ENCODE measurements around the gene RNF220.

RNF220 gene

GRCh38 chr1:44409757-44410156 is 4.7 kb downstream of the RNF220 start:
- no peaks in the 10 kb centered on the region for H3K36me3 ChIP-seq (ENCODE audit: control insufficient read depth, insufficient read depth, low read length)
- peaks cover 35% of the 10 kb centered on the region for H3K4me1 ChIP-seq (ENCODE audit: control insufficient read depth, insufficient read depth, low read length)
- H3K9me3 ChIP-seq (ENCODE audit: control insufficient read depth, low read length) = no peaks in the 10 kb centered on the region
- H3K4me3 ChIP-seq (ENCODE audit: low read length) = no peak overlapping the region
- peaks cover 98% of the 10 kb centered on the region for H3K27me3 ChIP-seq (ENCODE audit: control insufficient read depth, insufficient read depth, low read length)
- no peak overlapping the region for H3K9ac ChIP-seq (ENCODE audit: low read length)

- Histone ChIP-seq H3K9me3 (ENCODE audit: control insufficient read depth, low read length) (no peaks in the 10 kb centered on the region), H3K4me1 (ENCODE audit: control insufficient read depth, insufficient read depth, low read length) (peaks cover 18% of the 10 kb centered on the region), H3K4me3 (ENCODE audit: low read length) (no peak overlapping the region), H3K36me3 (ENCODE audit: control insufficient read depth, insufficient read depth, low read length) (no peaks in the 10 kb centered on the region), H3K9ac (ENCODE audit: low read length) (no peak overlapping the region), H3K27me3 (ENCODE audit: control insufficient read depth, insufficient read depth, low read length) (peaks cover 97% of the 10 kb centered on the region)
Observed at GRCh38 chr1:44411861-44412260, 6.8 kb downstream of the RNF220 start.

GRCh38 chr1:44412601-44413000 is 7.5 kb downstream of the RNF220 start:
- H3K4me3 ChIP-seq (ENCODE audit: low read length) = no peak overlapping the region
- H3K27me3 ChIP-seq (ENCODE audit: control insufficient read depth, insufficient read depth, low read length) = peaks cover 97% of the 10 kb centered on the region
- no peaks in the 10 kb centered on the region for H3K36me3 ChIP-seq (ENCODE audit: control insufficient read depth, insufficient read depth, low read length)
- peaks cover 11% of the 10 kb centered on the region for H3K4me1 ChIP-seq (ENCODE audit: control insufficient read depth, insufficient read depth, low read length)
- H3K9me3 ChIP-seq (ENCODE audit: control insufficient read depth, low read length) = no peaks in the 10 kb centered on the region
- H3K9ac ChIP-seq (ENCODE audit: low read length) = no peak overlapping the region

DNA sequence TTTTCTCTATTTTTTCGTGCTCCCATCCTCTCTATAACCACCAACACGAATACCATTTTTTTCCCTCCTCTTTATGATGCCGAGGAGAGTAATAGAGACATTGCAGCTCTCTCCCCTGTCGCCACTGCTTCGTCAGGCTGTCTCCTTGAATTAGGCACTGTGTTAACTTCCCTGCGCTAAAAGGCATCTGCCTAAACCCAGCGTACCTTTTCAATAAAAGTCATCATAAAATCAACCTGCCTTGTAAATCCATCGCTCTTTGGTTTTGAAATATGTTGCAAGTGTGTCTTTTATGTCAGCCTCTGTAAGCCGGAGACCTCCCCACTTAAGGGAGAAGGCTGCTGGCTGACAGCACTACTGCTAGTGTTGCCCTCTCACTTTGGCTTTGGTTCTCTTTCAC is 8.7 kb downstream of the RNF220 start:
- Histone ChIP-seq H3K36me3 (ENCODE audit: control insufficient read depth, insufficient read depth, low read length) (no peaks in the 10 kb centered on the region), H3K9ac (ENCODE audit: low read length) (no peak overlapping the region), H3K9me3 (ENCODE audit: control insufficient read depth, low read length) (no peaks in the 10 kb centered on the region), H3K4me3 (ENCODE audit: low read length) (no peak overlapping the region), H3K4me1 (ENCODE audit: control insufficient read depth, insufficient read depth, low read length) (peaks cover 8% of the 10 kb centered on the region), H3K27me3 (ENCODE audit: control insufficient read depth, insufficient read depth, low read length) (peaks cover 95% of the 10 kb centered on the region)

GRCh38 chr1:44415013-44415412 is 10.0 kb downstream of the RNF220 start:
- no peak overlapping the region for H3K4me3 ChIP-seq (ENCODE audit: low read length)
- peaks cover 6% of the 10 kb centered on the region for H3K4me1 ChIP-seq (ENCODE audit: control insufficient read depth, insufficient read depth, low read length)
- peaks cover 95% of the 10 kb centered on the region for H3K27me3 ChIP-seq (ENCODE audit: control insufficient read depth, insufficient read depth, low read length)
- no peak overlapping the region for H3K9ac ChIP-seq (ENCODE audit: low read length)
- no peaks in the 10 kb centered on the region for H3K36me3 ChIP-seq (ENCODE audit: control insufficient read depth, insufficient read depth, low read length)
- H3K9me3 ChIP-seq (ENCODE audit: control insufficient read depth, low read length) = no peaks in the 10 kb centered on the region

DNA sequence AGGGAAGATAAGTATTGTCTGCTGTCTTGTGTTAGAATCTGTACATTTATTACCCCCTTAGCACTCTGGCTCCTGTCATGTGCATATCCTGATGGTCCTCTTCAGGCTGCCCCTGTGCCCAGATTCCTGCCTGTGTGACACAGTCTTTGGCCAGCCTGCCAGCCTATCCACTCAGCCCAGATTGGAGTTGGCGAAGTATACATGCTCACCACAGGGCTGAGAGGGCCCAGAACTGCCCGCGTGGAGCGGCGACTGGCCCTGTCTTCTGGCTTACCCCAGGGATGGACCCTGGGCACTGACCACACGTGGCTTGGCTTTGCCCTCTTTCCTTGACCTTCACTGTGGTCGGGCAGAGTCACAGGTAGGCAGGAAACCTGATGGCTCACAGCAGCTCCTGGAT is 11.4 kb downstream of the RNF220 start:
- Histone ChIP-seq H3K4me1 (ENCODE audit: control insufficient read depth, insufficient read depth, low read length) (peaks cover 6% of the 10 kb centered on the region), H3K9me3 (ENCODE audit: control insufficient read depth, low read length) (no peaks in the 10 kb centered on the region), H3K27me3 (ENCODE audit: control insufficient read depth, insufficient read depth, low read length) (peaks cover 93% of the 10 kb centered on the region), H3K9ac (ENCODE audit: low read length) (no peak overlapping the region), H3K36me3 (ENCODE audit: control insufficient read depth, insufficient read depth, low read length) (no peaks in the 10 kb centered on the region), H3K4me3 (ENCODE audit: low read length) (no peak overlapping the region)

DNA sequence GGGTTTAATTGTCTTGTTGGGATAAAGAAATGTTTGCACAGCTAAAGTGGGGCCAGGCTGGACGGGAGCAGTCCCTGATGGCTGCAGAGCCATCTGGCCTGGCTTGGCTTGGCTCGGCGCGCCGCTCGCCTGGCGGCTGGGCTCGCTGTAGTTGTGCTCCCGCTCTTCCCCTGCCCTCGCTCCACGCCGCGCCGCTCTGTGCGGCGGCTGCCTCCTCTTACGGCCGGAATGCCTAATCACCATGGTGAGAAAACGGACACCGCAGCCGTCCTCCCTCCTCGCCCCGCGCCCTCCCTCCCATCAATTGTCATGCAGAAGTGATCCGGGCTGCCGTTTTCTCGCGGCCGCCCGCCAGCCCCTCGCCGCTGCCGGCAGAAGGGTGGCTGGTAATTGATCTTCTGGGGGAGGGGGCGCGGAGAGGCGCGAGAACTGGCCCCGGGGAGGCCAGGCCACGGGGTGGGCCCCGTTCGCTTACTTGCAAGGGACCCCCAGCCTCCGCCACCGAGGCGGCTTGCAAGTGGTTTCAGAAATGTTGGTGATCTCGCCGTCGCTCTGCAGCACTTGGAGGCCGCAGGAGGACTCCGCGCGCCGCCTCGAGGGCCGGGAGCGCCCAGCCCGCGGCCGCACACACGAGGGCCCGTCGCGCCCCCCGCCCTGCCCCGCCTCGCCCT is 12.4 kb downstream of the RNF220 start:
- Histone ChIP-seq H3K4me3 (ENCODE audit: low read length) (no peak overlapping the region), H3K4me1 (ENCODE audit: control insufficient read depth, insufficient read depth, low read length) (peaks cover 6% of the 10 kb centered on the region), H3K27me3 (ENCODE audit: control insufficient read depth, insufficient read depth, low read length) (peaks cover 86% of the 10 kb centered on the region), H3K9me3 (ENCODE audit: control insufficient read depth, low read length) (no peaks in the 10 kb centered on the region), H3K36me3 (ENCODE audit: control insufficient read depth, insufficient read depth, low read length) (no peaks in the 10 kb centered on the region), H3K9ac (ENCODE audit: low read length) (no peak overlapping the region)

- H3K4me1 ChIP-seq (ENCODE audit: control insufficient read depth, insufficient read depth, low read length) = peaks cover 6% of the 10 kb centered on the region
- H3K36me3 ChIP-seq (ENCODE audit: control insufficient read depth, insufficient read depth, low read length) = no peaks in the 10 kb centered on the region
- no peak overlapping the region for H3K4me3 ChIP-seq (ENCODE audit: low read length)
- H3K9me3 ChIP-seq (ENCODE audit: control insufficient read depth, low read length) = no peaks in the 10 kb centered on the region
- peaks cover 80% of the 10 kb centered on the region for H3K27me3 ChIP-seq (ENCODE audit: control insufficient read depth, insufficient read depth, low read length)
- H3K9ac ChIP-seq (ENCODE audit: low read length) = no peak overlapping the region
Observed at GRCh38 chr1:44418022-44418673, 13.1 kb downstream of the RNF220 start.

- no peak overlapping the region for H3K4me3 ChIP-seq (ENCODE audit: low read length)
- H3K36me3 ChIP-seq (ENCODE audit: control insufficient read depth, insufficient read depth, low read length) = no peaks in the 10 kb centered on the region
- no peaks in the 10 kb centered on the region for H3K9me3 ChIP-seq (ENCODE audit: control insufficient read depth, low read length)
- peaks cover 11% of the 10 kb centered on the region for H3K4me1 ChIP-seq (ENCODE audit: control insufficient read depth, insufficient read depth, low read length)
- H3K27me3 ChIP-seq (ENCODE audit: control insufficient read depth, insufficient read depth, low read length) = peaks cover 77% of the 10 kb centered on the region
- no peak overlapping the region for H3K9ac ChIP-seq (ENCODE audit: low read length)
Observed at GRCh38 chr1:44419901-44420300, 14.8 kb downstream of the RNF220 start.

GRCh38 chr1:44420535-44420934 is 15.5 kb downstream of the RNF220 start:
- Histone ChIP-seq H3K9me3 (ENCODE audit: control insufficient read depth, low read length) (no peaks in the 10 kb centered on the region), H3K9ac (ENCODE audit: low read length) (no peak overlapping the region), H3K27me3 (ENCODE audit: control insufficient read depth, insufficient read depth, low read length) (peaks cover 80% of the 10 kb centered on the region), H3K4me1 (ENCODE audit: control insufficient read depth, insufficient read depth, low read length) (peaks cover 11% of the 10 kb centered on the region), H3K36me3 (ENCODE audit: control insufficient read depth, insufficient read depth, low read length) (no peaks in the 10 kb centered on the region), H3K4me3 (ENCODE audit: low read length) (no peak overlapping the region)

DNA sequence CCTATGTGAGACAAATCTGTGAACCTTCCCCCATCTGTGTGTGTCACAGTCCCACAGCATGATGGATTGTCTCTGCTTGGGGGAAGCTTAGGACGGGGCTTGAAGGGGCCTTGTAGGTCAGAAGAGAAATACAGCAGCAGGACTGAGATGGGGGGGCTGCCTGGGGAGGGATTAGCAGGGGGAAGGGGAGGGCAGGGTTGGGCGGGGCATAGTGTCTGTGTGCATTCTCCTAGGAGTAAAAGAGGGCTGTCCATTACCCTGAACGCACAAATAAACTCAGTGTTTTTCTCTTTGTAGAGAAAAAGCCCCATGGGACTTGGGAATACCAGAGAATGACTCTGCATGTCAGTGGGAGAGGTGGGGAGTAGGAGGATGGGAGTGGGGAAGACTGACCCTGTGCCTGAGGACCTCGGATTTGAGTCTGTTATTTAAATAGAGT is 16.4 kb downstream of the RNF220 start:
- peaks cover 78% of the 10 kb centered on the region for H3K27me3 ChIP-seq (ENCODE audit: control insufficient read depth, insufficient read depth, low read length)
- H3K4me1 ChIP-seq (ENCODE audit: control insufficient read depth, insufficient read depth, low read length) = peaks cover 11% of the 10 kb centered on the region
- H3K9me3 ChIP-seq (ENCODE audit: control insufficient read depth, low read length) = no peaks in the 10 kb centered on the region
- no peak overlapping the region for H3K4me3 ChIP-seq (ENCODE audit: low read length)
- H3K36me3 ChIP-seq (ENCODE audit: control insufficient read depth, insufficient read depth, low read length) = no peaks in the 10 kb centered on the region
- H3K9ac ChIP-seq (ENCODE audit: low read length) = no peak overlapping the region

DNA sequence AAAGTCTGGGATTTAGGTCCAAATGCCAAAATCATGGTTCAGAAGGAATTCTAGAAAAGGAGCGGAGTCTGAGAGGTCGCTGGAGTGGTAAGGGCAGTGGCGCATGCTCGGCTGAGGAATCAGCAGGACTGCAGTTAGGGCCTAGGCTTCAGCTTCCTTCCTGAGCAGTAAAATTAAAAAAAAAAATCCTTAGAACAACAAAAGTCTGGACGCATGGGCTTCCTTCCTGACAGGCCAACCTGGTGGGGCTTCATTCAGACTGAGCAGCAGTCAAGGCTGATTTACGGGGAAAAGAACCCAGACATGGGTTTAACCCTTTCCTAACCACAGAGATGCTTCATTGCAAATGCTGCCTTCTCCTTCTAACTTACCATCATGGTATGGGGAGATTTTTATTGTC is 17.1 kb downstream of the RNF220 start:
- Histone ChIP-seq H3K9me3 (ENCODE audit: control insufficient read depth, low read length) (no peaks in the 10 kb centered on the region), H3K36me3 (ENCODE audit: control insufficient read depth, insufficient read depth, low read length) (no peaks in the 10 kb centered on the region), H3K4me1 (ENCODE audit: control insufficient read depth, insufficient read depth, low read length) (peaks cover 11% of the 10 kb centered on the region), H3K9ac (ENCODE audit: low read length) (no peak overlapping the region), H3K4me3 (ENCODE audit: low read length) (no peak overlapping the region), H3K27me3 (ENCODE audit: control insufficient read depth, insufficient read depth, low read length) (peaks cover 73% of the 10 kb centered on the region)
